Activated CD4-positive, alpha-beta T cell treated with anti-CD3 and anti-CD28 coated beads, Interleukin-2, Interleukin-4, amounts not matched to agents 100 ng/mL and 50 ng/mL, durations not matched to agents 16 hours and 8 hours (primary cell): Measurements from ENCODE around the gene CACNA1E.

Source experiments
- DNase-seq: peaks from one replicate; pipeline ENCODE4 v3.0.0-alpha.2; 2020; ENCODE audit warnings: low spot score

Gene CACNA1E

DNA sequence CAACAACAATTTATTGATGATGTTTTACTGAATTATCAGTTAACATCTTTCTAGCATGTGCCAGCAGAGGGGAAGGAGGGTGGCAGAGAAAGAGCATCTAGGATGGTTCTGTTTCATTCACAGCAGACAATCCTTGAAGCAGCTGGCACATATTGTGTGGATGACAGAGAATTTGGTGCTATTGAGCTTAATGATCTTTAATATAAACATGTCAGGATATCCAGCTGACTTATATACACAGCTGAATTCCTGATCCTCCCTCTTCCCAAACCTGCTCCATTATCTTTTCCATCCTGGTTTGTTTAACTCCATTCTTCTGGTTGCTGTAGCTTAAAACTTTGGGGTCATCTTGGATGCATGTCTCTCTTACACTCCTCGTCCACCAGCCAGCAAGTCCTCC lies 218.6 kb downstream of the CACNA1E start:
- no peak for DNase-seq

DNA sequence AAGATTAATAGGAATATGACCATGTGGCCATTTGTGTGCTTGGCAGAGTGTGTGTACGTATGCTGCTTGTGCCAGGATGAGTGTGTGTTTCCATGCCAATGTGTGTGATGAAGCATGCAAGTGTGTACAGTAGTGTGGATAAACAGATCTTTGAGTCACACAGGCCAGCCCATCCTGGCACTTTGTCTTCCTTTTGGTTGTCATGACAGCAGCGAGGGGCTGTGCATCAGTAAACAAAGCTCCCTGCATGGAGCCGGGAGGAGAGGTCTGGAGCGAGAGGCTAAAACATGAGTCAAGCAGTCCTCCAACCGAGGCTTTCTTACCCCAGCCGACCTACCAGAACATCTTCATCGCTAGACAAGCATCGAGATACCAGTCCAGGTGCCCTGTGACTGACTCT lies 221.2 kb downstream of the CACNA1E start:
- DNase-seq = no peak

DNA sequence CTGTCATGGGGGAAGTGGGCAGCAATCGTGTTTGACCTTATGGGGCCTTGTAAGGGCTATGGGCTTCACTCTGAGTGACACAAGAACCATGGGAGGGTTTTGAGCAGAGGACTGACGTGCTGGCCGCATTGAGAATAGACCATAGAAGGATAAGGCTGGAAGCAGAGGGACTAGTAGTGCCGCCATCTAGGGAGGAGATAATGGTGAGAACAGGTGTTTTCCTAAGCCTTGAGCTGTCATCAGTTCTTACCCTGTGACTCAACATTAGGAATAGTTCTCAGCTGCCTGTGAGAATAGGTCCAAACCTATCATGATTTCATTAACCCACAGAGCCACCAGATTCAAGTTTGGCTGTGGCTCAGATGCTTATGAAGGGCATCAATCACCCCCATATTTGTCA lies 228.5 kb downstream of the CACNA1E start:
- no peak for DNase-seq

DNA sequence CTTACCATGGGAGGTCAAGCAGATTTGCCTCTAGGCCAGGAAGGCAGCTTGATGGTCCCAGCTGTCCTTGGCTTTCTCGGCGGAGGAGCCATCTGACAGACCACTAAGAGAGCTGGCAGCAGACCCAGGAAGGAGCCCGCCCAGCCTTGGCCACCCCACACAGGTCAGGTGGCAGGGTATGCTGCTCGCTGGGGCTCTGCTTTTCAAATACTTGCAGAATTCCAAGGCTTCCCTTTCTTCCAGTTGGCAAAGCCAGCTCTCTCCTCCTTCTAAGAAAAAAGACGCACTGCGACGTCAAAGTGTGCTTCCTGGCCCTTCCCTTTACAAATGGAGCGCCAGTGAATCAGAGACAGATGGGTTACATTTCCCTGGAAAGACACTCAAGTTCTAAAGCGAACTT lies 229.4 kb downstream of the CACNA1E start:
- DNase-seq = no peak

GRCh38 chr1:181714428-181714827 lies 231.1 kb downstream of the CACNA1E start:
- no peak for DNase-seq

DNA sequence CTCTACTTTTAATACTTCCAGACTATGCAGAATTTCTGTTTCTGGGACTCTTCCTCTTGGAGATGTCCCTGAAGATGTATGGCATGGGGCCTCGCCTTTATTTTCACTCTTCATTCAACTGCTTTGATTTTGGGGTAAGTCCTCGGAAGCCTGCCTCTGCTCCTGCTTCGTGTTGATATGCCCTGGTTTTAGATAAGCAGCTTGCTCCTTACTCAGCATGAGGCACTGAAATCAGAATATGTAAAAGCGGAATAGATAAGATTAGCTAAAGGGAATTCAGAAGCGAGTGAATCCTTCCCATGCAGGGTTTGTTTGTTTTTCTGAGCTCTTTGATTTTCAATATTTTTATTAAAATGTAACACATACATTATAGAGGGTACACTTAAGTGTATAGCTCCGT lies 234.7 kb downstream of the CACNA1E start:
- no peak for DNase-seq

DNA sequence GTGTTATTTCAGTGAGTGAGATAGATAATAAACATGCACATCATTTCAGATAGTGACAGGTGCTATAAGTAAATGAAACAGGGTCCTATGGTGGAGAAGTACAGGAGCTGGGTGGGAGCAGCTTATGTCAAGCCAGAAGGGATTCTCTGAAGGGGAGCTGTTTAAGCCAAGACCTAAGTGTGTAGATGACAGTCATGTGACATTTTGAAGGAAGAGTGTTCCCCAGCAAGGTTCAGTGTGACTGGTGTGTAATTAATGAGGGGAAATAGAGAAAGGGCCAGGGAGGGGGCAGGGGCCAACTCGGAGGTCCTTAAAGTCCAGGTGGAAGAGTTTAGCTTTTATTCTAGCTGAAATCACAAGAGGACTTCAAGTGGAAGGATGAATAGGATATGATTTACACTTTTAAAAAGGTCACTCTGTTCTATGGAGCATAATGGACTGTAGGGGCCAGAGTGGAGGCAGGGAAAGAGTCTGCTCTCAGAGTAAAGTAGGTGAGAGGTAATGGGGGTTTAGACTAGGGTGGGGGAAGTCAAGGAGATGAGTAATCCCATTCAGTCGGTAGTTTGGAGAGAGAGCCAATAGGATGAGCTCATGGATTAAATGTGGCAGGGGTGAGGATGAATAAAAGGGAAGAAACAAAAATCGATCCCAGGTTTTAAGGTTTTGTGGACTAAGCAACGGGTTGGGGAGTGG lies 243.1 kb downstream of the CACNA1E start:
- DNase-seq = no peak

GRCh38 chr1:181730606-181731005 lies 247.3 kb downstream of the CACNA1E start:
- DNase-seq = no peak

DNA sequence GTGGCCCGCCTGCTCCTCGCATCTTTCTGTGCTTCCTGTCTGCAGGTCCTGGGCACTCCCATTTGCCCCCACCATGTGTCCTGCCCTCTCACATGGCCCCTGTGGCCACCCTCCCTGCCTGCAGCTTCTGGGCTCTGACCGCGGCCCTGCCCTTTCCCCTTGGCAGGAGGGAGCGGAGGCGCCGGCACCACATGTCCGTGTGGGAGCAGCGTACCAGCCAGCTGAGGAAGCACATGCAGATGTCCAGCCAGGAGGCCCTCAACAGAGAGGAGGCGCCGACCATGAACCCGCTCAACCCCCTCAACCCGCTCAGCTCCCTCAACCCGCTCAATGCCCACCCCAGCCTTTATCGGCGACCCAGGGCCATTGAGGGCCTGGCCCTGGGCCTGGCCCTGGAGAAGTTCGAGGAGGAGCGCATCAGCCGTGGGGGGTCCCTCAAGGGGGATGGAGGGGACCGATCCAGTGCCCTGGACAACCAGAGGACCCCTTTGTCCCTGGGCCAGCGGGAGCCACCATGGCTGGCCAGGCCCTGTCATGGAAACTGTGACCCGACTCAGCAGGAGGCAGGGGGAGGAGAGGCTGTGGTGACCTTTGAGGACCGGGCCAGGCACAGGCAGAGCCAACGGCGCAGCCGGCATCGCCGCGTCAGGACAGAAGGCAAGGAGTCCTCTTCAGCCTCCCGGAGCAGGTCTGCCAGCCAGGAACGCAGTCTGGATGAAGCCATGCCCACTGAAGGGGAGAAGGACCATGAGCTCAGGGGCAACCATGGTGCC lies 249.1 kb downstream of the CACNA1E start:
- DNase-seq = no peak

DNA sequence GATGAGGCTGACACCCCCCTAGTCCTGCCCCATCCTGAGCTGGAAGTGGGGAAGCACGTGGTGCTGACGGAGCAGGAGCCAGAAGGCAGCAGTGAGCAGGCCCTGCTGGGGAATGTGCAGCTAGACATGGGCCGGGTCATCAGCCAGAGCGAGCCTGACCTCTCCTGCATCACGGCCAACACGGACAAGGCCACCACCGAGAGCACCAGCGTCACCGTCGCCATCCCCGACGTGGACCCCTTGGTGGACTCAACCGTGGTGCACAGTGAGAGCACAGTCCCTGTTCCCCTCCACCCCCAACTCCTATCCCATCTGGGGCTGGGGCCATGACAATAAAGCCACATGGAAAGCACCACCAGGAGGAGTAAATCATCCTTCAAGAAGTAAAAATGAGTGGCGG lies 250.2 kb downstream of the CACNA1E start:
- no peak for DNase-seq

- DNase-seq = no peak
These were observed 253.7 kb downstream of the CACNA1E start for GRCh38 chr1:181737056-181737455.

GRCh38 chr1:181739214-181739613 lies 255.9 kb downstream of the CACNA1E start:
- DNase-seq = no peak

DNA sequence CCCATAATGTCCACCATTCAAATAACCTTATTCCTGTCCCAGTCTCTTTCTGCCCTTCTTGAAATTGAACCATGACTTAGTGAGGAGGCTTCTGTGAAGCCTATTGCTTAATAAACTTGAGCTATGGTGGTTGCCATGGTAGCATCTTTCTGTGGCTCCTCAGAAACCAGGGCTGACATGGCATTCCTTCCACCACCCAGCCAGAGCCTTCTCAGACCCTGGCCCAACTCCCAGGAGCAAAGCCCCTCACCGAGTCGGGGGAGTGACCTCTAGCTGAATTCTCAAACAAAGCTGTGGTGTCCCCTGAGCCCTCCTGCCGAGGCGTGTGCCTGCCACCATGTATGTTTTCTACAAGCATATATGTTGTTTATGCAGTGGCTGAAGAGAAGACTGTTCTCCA lies 259.1 kb downstream of the CACNA1E start:
- DNase-seq = no peak

GRCh38 chr1:181743878-181744312 lies 260.6 kb downstream of the CACNA1E start:
- DNase-seq = no peak

GRCh38 chr1:181746224-181746623 lies 262.9 kb downstream of the CACNA1E start:
- no peak for DNase-seq

DNA sequence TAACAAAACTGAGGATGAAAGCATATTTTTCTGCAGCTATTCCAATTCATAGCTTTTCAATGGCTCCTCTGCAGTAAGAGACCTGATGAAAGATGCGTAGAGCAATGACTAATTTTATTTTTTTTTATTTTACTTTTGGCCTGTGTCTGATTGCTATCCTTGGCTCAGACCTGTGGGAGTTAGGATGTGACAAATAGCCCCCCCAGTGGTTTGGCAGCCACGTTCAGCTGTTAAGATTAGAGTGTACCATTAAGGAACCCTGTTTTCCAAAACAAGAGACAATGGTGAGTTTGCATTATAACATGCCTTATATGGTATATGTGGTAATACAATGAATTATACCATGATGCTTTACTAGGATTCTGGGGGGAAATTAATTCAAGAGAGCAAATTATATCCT lies 264.7 kb downstream of the CACNA1E start:
- no peak for DNase-seq

DNA sequence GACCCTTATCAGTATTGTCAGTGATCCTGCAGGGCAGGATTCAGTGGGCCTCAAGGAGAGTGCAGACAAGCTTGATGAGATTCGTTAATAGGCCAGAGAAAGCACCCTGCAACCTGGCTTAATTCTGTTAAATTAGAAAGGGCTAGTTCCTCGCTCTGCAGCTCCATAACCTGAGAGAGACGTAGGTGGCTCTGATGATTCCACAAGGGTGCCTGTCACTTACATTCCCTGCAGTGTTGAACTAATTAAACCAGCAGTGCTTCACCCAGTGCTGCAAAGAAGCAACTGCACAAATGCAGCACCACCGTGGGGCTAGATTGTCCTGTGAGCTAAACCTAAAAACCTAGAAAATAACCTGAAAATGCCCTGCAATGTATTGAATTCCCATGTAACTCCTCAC lies 270.8 kb downstream of the CACNA1E start:
- DNase-seq = no peak

DNA sequence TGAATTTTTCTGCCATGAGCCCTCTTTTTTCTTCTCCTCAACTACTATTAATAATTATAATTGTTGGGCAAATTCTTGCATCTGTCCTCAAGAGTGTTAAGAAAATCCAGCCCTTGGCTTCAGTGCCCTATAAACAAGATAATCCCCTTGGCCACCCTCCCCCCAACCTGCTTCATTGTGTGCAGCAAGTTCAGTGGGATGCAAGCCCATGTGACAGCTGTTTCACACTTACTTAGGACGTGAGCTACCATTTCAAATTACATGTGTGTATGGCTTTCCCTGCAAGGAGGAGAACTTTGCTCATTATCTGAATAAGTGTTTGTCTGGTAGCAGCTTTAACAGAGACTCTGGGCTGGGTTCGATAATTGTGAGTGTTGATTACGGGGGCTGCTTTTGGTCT lies 276.2 kb downstream of the CACNA1E start:
- no peak for DNase-seq

- DNase-seq = no peak
These were observed 280.4 kb downstream of the CACNA1E start for GRCh38 chr1:181763736-181764135.

- no peak for DNase-seq
These were observed 282.2 kb downstream of the CACNA1E start for GRCh38 chr1:181765451-181766026.

- no peak for DNase-seq
These were observed 283.8 kb downstream of the CACNA1E start for GRCh38 chr1:181767001-181767708.

GRCh38 chr1:181768211-181768929 lies 285.1 kb downstream of the CACNA1E start:
- no peak for DNase-seq
